RWPE2 (cell line): Measurements from ENCODE around the gene BORCS5.
"Not testable (repeated sequence)": the region's sequence is repeated elsewhere in the genome, so short reads cannot be mapped to it uniquely, and the experiment has no call there.

Experiments used
- ATAC-seq: fragments of 200-7000 bp; cut with Tn5 transposase; 3 replicates; pipeline ENCODE4 v1.9.1; 2021; ENCODE audit warnings: low read depth
- DNase-seq: peaks from one replicate; pipeline ENCODE4 v3.0.0-alpha.2; 2020; ENCODE audit warnings: low spot score
- H3K27ac ChIP-seq: fragments of 450-650 bp; 2 replicates; pipeline ENCODE4 v1.5.1; 2017; ENCODE audit warnings: mild to moderate bottlenecking; ENCODE audit not compliant: poor library complexity, severe bottlenecking
- H3K27me3 ChIP-seq: fragments of 250-450 bp; sonication (Bioruptor Pico); 2 replicates; pipeline ENCODE4 v1.5.1; 2021; ENCODE audit warnings: mild to moderate bottlenecking, moderate library complexity; ENCODE audit not compliant: insufficient read depth, poor library complexity, severe bottlenecking
- H3K36me3 ChIP-seq: fragments of 250-450 bp; sonication (Bioruptor Pico); 2 replicates; pipeline ENCODE4 v1.5.1; 2020; ENCODE audit warnings: low read depth, mild to moderate bottlenecking, moderate library complexity
- H3K4me1 ChIP-seq: fragments of 250-450 bp; sonication (Bioruptor Pico); 2 replicates; pipeline ENCODE4 v1.5.1; 2021; ENCODE audit warnings: mild to moderate bottlenecking, moderate library complexity; ENCODE audit not compliant: insufficient read depth, poor library complexity, severe bottlenecking
- H3K4me3 ChIP-seq: fragments of 250-450 bp; sonication (Bioruptor Pico); 2 replicates; pipeline ENCODE4 v1.5.1; 2021; ENCODE audit warnings: mild to moderate bottlenecking, moderate library complexity; ENCODE audit not compliant: severe bottlenecking
- H3K9me3 ChIP-seq: fragments of 250-450 bp; sonication (Bioruptor Pico); 2 replicates; pipeline ENCODE4 v1.5.1; 2021; ENCODE audit warnings: mild to moderate bottlenecking, moderate library complexity; ENCODE audit not compliant: severe bottlenecking
- TF ChIP-seq, protein P1 (sequence below): fragments of 450-650 bp; IDR thresholded peaks from one replicate; pipeline ENCODE4 v1.5.1; 2017; ENCODE audit warnings: mild to moderate bottlenecking, moderate library complexity; ENCODE audit not compliant: poor library complexity, severe bottlenecking

Gene BORCS5

DNA sequence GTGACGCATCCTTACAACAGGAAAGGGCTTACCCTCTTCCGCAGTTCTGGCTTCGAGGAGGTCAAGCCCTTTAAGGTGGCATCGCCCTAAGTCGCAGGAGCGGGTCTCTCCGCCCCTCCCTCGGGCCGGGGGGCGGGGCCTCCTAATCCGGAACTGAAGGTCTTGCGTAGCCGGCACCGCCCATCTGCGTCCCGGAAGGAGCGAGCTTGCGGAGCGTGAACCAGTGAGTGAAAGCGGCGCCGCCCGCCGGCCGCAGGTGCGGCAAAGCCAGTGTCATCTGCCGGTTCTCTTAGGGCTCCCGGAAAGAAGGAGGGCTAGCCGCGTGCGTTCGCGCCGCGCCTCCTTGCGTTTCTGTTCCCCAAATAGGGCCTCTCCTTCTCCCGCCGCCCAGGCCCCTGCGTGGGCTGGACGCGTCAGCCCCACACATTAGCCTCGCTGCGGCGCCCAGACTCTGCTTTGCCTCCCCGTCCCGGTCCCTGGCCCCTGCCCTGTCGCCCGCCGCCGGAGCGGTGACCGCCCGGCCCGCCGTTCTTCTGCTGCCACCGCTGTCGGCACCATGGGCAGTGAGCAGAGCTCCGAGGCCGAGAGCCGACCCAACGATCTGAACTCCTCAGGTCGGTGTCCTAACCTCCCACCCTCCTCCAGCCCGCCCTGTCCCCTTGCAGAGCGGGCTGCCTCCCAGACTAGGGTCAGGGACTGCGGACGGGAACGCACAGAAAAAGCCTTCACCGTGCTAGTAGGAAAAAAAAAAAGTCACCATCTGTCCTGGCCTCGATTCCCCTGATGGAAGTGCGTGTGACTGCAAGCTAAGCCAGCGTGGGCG, at the start of gene BORCS5:
Gene BORCS5 (plus strand): TSS at position 183 of the 823 bp plus-strand sequence. CDS start 374 bp downstream, at position 557.
- no peaks in the 10 kb centered on the region for H3K36me3 ChIP-seq
- peak; percentile 86 for DNase-seq
- peak within 1 kb of the TSS; percentile 57 for H3K27ac ChIP-seq
- no peaks in the 10 kb centered on the region for H3K4me1 ChIP-seq
- H3K9me3 ChIP-seq, result no peaks in the 10 kb centered on the region
- TF ChIP-seq, protein P1, sequence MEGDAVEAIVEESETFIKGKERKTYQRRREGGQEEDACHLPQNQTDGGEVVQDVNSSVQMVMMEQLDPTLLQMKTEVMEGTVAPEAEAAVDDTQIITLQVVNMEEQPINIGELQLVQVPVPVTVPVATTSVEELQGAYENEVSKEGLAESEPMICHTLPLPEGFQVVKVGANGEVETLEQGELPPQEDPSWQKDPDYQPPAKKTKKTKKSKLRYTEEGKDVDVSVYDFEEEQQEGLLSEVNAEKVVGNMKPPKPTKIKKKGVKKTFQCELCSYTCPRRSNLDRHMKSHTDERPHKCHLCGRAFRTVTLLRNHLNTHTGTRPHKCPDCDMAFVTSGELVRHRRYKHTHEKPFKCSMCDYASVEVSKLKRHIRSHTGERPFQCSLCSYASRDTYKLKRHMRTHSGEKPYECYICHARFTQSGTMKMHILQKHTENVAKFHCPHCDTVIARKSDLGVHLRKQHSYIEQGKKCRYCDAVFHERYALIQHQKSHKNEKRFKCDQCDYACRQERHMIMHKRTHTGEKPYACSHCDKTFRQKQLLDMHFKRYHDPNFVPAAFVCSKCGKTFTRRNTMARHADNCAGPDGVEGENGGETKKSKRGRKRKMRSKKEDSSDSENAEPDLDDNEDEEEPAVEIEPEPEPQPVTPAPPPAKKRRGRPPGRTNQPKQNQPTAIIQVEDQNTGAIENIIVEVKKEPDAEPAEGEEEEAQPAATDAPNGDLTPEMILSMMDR, result peak; percentile 11
- H3K27me3 ChIP-seq, result no peaks in the 10 kb centered on the region
- peak; percentile 92 for ATAC-seq
- peak within 1 kb of the TSS; percentile 74 for H3K4me3 ChIP-seq

DNA sequence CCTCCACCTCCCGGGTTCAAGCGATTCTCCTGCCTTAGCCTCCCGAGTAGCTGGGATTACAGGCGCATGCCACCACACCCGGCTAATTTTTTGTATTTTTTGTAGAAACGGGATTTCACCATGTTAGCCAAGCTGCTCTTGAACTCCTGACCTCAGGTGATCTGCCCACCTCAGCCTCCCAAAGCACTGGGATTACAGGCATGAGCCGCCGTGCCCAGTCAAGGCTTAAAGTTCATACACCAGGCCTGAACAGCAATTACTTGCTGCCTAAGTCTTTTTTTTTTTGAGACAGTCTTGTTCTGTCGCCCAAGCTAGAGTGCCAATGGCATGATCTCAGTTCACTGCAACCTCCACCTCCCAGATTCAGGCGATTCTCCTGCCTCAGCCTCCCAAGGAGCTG, 46.2 kb upstream of the BORCS5 start:
- ATAC-seq, H3K9me3 ChIP-seq, DNase-seq, H3K4me3 ChIP-seq, H3K27me3 ChIP-seq, H3K36me3 ChIP-seq, H3K27ac ChIP-seq, H3K4me1 ChIP-seq: not testable (repeated sequence)

DNA sequence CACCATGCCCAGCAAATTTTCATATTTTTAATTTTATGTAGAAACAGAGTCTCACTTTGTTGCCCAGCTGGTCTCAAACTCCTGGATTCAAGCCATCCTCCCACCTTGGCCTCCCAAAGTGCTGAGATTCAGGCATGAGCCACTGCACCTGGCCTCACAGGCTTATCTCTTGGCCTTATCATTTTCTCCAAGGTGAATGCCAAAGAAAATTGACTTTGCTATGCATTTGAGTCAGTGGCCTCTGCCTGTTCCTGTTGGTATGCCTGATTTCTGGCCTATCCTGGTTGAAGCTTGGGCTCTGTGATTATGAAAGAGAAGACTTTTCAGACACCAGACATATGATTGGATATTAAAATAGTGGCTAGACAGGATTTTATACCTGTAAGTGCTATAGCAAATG, 41.0 kb upstream of the BORCS5 start:
- DNase-seq (no peak), ATAC-seq (no peak)
- H3K36me3 ChIP-seq, result no peaks in the 10 kb centered on the region
- H3K9me3 ChIP-seq, result no peaks in the 10 kb centered on the region
- TF ChIP-seq, protein P1, result no peak
- H3K27me3 ChIP-seq, result no peaks in the 10 kb centered on the region
- H3K4me3 ChIP-seq, result no peak overlapping the region
- H3K27ac ChIP-seq, result no peak overlapping the region
- no peaks in the 10 kb centered on the region for H3K4me1 ChIP-seq

DNA sequence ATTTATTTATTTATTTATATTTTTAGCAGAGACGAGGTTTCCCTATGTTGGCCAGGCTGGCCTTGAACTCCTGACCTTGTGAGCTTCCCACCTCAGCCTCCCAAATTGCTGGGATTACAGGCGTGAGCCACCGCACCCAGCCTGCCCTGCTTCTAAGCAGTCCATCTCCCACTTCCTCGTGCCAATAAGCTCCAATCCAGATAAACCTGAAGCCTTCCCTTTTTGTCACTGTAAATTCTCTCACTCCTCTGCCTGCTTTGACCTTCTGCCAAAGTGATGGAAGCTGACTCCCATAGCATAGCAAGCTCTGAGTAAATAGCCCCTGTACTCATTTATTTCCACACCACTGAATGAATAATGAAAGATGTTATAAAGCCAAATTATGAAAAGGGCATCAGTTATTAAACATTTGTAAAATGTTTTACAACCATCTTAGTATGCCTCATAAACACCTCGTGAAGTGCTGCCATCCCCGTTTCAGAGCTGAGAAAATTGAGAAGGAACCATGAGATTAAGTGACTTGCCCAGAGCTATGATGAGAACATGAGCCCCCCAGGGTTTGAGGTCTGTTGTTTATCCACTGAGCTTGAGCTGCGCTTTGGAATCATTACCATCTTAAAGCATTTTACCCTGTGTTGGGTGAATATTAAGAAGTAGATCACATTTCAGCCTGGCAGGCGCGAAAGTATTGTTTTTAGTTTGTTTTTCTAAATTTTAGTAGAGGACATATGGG, 37.3 kb upstream of the BORCS5 start:
- TF ChIP-seq, protein P1, result no peak
- no peak overlapping the region for H3K4me3 ChIP-seq
- H3K27me3 ChIP-seq, result no peaks in the 10 kb centered on the region
- H3K4me1 ChIP-seq, result no peaks in the 10 kb centered on the region
- H3K36me3 ChIP-seq, result no peaks in the 10 kb centered on the region
- DNase-seq, result no peak
- H3K27ac ChIP-seq, result no peak overlapping the region
- ATAC-seq, result no peak
- no peaks in the 10 kb centered on the region for H3K9me3 ChIP-seq

DNA sequence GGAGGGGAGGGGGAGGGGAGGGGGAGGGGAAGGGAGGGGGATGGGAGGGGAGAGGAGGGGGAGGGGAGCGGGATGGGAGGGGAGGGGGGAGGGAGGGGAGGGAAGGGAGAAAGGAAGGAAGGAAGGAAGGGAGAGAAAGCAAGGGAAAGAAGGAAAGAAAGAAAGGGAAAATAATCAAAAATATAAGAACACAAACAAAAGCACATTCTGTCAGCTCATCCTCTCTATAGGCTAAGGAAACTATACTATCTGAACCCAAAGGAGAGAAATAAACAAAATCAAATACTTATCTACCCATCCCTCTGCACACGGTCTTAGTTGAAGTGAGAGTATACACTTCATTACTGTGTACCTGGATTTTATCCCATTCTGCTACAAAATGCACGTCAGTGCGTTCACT, 33.8 kb upstream of the BORCS5 start:
- no peaks in the 10 kb centered on the region for H3K27me3 ChIP-seq
- no peaks in the 10 kb centered on the region for H3K4me1 ChIP-seq
- H3K27ac ChIP-seq, result no peak overlapping the region
- no peak for ATAC-seq
- TF ChIP-seq, protein P1, result no peak
- DNase-seq, result no peak
- no peak overlapping the region for H3K4me3 ChIP-seq
- no peaks in the 10 kb centered on the region for H3K9me3 ChIP-seq
- H3K36me3 ChIP-seq, result no peaks in the 10 kb centered on the region
